ENCODE measurements around the gene SNTB2. TPM values are rescaled to one million over a fixed set of nuclear protein-coding genes. Genes with fewer than 3 reads are reported as not detected.

The SNTB2 gene
- total and polyA plus RNA-seq, 2 of the 13 experiments (the other 11 are each of a cell fraction or from before 2014, with no cell fraction given), result 11.5 to 19.2 TPM

DNA sequence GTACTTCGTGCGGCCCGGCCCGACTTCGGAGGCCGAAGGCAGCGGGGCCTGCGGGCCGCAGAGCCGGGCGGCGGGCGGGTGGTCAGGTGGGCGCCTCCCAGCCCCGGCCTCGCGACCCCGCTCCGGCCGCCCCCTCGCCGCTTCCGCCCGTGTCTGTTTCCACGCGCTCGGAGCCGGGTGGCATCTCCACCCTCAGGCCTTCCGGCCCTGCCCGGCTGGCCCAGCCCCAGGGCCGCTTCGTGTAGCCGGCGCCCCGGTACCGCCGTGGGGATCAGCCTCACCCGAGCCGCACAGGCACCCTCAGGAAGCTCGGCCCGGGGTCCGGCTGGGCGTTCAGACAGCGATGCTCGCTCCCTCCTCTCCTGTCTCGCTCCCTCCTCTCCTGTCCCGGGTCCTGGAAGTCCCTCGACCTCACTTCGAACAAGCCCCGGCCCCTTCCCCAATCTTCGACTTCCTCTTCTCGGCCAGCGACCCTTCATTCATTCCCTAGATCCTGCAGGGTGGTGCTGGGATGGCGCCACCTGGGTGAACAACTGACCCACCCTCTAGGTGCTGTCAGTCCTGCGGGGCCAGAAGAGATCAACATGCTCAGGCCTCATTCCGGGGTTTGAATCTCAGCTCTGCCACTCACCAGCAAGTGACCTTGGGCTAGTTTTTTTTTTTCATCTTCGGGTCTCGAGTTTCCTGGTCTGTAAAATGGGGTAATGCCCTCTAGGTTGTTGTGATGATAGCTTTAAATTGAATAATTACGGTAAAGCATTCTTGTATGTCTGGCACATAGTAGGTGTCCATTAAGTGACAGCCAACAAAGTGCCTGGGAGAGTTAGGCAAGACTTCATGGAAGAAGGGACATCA lies 124.8 kb downstream of the SNTB2 start (continued):
- TF ChIP-seq ASH2L (IDR thresholded peaks at IDR 0.05; ENCODE audit: insufficient read length, low read depth, low read length) (peak; percentile 86), NR2F1 (CRISPR knock-in tag; IDR thresholded peaks at IDR 0.05) (peak in 1 of 2 experiments; percentile 11; a peak in 1 of 4 replicates), RCOR2 (CRISPR knock-in tag; IDR thresholded peaks at IDR 0.05) (peak; percentile 67), HNRNPLL (IDR thresholded peaks at IDR 0.05; ENCODE audit: low read depth, low read length, poor library complexity, severe bottlenecking) (peak; percentile 38), KDM2A (CRISPR knock-in tag; IDR thresholded peaks at IDR 0.05; ENCODE audit: borderline replicate concordance, low read depth) (peak; percentile 89), ZBTB40 (IDR thresholded peaks at IDR 0.05) (no peak), ZBTB40 (CRISPR knock-in tag; IDR thresholded peaks at IDR 0.05) (peak; percentile 11; the same call in 1 of the 2 replicates), SALL1 (CRISPR knock-in tag; IDR thresholded peaks at IDR 0.05) (peak; percentile 12), FOXA3 (CRISPR knock-in tag; IDR thresholded peaks at IDR 0.05) (peak; percentile 46), ZNF781 (CRISPR knock-in tag; IDR thresholded peaks at IDR 0.05; ENCODE audit: borderline replicate concordance, not compliant biosample characterization) (peak; percentile 59), SKIL (CRISPR knock-in tag; IDR thresholded peaks at IDR 0.05; ENCODE audit: borderline replicate concordance) (no peak)
- TF ChIP-seq, protein P1, sequence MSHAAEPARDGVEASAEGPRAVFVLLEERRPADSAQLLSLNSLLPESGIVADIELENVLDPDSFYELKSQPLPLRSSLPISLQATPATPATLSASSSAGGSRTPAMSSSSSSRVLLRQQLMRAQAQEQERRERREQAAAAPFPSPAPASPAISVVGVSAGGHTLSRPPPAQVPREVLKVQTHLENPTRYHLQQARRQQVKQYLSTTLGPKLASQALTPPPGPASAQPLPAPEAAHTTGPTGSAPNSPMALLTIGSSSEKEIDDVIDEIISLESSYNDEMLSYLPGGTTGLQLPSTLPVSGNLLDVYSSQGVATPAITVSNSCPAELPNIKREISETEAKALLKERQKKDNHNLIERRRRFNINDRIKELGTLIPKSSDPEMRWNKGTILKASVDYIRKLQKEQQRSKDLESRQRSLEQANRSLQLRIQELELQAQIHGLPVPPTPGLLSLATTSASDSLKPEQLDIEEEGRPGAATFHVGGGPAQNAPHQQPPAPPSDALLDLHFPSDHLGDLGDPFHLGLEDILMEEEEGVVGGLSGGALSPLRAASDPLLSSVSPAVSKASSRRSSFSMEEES (CRISPR knock-in tag; IDR thresholded peaks at IDR 0.05), result peak; percentile 44; the same call in 1 of the 2 replicates
